ENCODE results near the gene SSB. TPM values are rescaled to one million over a fixed set of nuclear protein-coding genes. Genes with fewer than 3 reads are reported as not detected.

SSB gene
- total RNA-seq (2022): 98.0 and 113 TPM in 2 replicates
- Bru-seq, nascent RNA: percentile 93 among the genes with signal in this experiment
- BruChase-seq, experiment 1, labeled RNA remaining after a 6-hour chase: percentile 98 among the genes with signal in this experiment
- percentile 95 among the genes with signal in this experiment for BruChase-seq, experiment 2, labeled RNA remaining after a 2-hour chase
- long read RNA-seq, transcript SSB-201 (12 exons, 1,709 nt): major isoform, 211 of 257 reads
- long read RNA-seq, partial matches to known transcripts: 24 of 257 reads
- long read RNA-seq, other reads (novel, unspliced or antisense): 20 of 257 reads

DNA sequence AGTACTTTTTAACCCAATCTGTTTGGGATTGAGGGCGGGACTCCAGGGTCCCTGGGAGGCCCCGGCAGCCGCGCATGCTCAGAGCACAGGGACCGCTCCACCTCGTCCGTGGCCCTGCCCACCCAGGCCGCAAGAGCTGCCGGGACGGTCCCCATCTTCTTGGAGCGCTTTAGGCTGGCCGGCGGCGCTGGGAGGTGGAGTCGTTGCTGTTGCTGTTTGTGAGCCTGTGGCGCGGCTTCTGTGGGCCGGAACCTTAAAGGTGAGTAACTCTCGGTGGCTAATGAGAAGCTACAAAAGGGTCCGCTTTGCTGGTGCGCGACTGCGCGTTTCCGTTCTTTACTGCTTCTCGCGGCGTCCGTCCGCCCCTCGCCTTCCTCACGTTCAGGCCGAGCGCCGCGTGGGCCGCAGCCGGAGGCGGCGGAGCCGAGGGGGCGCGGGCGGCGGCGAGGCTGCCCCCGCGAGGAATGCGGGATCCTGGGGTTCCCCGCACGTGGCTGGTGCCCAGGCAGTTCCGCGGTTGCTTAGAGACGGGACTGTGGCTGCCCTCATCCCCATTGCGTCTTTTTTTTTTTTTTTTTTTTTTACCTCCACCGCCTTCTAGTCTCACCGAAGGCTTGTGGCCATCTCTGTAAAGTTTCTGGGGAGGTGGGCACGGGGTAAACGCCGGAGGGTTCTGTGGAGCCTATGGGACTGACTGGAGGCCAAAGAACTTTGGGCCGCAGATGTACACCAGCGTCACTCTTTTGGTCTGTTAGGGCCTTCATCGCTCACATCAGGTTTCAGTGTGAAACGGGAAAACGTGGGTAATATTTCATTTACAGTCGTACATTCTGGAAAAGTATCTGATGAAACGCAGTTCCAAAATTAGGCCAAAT, at the start of gene SSB:
Gene SSB (plus strand): TSS at position 154 of the 875 bp plus-strand sequence. CDS start 2,090 bp downstream, outside the sequence.
- BruUV-seq (replicated peaks): no TSS peak
- POLR2A ChIA-PET: interaction anchor here (0.6 to 2.6 kb wide), 15 partner anchors 9 to 225 kb away, joined by 3 to 22 read pairs (median 4); partner anchors contain the start of genes FASTKD1, KLHL23, METTL5 and UBR3
- CTCF ChIA-PET: interaction anchor here (0.5 to 0.7 kb wide), 2 partner anchors 28 to 60 kb away, joined by 3 to 4 read pairs; no protein-coding TSS in a partner anchor
- intact Hi-C loops (cut with micrococcal nuclease): loop anchor here (10.0 kb wide), 1 partner anchor 104 kb away; the partner anchor contains the start of genes CFAP210 and PHOSPHO2
- Mint-ChIP-seq H3K36me3 (ENCODE audit: insufficient read depth, unreplicated experiment) (peaks cover 36% of the 10 kb centered on the region), H3K4me1 (ENCODE audit: insufficient read depth, unreplicated experiment) (peaks cover 13% of the 10 kb centered on the region), H3K27me3 (ENCODE audit: insufficient read depth, unreplicated experiment) (no peaks in the 10 kb centered on the region), H3K4me3 (ENCODE audit: unreplicated experiment) (peak within 1 kb of the TSS; percentile 78), H3K27ac (ENCODE audit: low read depth, unreplicated experiment) (peak within 1 kb of the TSS; percentile 65), H3K9me3 (ENCODE audit: unreplicated experiment) (no peaks in the 10 kb centered on the region)
- no peak for TF ChIP-seq CTCF (IDR thresholded peaks at IDR 0.05; ENCODE audit: unreplicated experiment)
- DNase-seq (ENCODE audit: unreplicated experiment): peak; percentile 94

DNA sequence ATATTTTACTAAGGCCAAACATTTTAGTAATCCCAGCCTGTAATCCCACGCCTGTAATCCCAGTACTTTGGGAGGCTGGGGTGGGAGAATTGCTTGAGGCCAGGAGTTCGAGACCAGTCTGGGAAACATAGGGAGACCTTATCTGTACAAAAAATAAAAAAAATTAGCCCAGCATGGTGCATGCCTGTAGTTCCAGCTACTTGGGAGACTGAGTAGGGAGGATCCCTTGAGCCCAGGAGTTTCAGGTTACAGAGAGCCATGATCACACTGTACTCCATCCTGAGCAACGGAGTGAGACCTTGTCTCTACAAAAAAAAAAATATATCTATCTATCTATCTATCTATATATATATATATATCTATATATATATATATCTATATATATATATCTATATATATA, 45.9 kb upstream of the SSB start:
- Mint-ChIP-seq H3K4me1 (ENCODE audit: insufficient read depth, unreplicated experiment) (no peaks in the 10 kb centered on the region), H3K27ac (ENCODE audit: low read depth, unreplicated experiment) (no peak overlapping the region)

DNA sequence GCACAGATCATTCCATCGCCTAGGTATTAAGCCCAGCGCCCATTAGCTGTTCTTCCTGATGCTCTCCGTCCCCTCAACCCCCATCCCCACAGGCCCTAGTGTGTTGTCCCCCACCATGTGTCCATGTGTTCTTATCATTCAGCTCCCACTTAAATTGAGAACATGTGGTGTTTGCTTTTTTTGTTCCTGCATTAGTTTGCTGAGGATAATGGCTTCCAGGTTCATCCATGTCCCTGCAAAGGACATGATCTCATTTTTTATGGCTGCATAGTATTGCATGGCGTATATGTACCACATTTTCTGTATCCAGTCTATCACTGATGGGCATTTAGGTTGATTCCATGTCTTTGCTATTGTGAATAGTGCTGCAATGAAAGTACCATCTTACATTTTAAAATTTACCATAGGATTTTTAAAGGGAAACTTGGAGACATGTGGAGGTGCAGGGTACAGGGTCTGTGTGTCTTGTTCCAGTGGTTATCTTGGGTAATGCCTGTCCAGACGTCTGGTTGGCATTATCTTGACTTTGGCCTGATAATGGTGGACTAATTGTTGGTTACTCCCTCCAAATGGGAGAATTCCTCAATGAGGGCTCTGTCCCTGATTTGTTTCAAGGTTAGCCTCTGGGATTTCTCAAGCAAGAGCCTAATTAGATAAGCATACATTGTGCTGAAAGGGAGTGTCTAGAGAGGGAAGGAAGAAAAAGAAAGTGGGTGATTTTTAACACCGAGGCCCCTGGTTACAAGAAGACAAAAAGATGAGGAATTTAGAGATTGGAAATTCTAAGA, 43.4 kb upstream of the SSB start:
- CTCF ChIA-PET: interaction anchor here (0.6 to 0.9 kb wide), 2 partner anchors 10 to 227 kb away, joined by 3 read pairs; no protein-coding TSS in a partner anchor

More for the DNA sequence above, 45.9 kb upstream of the SSB start:
- ChIA-PET CTCF (interaction anchor here (1.1 kb wide), 1 partner anchor 15 kb away, joined by 4 read pairs; no protein-coding TSS in a partner anchor), POLR2A (interaction anchor here (0.7 kb wide), 1 partner anchor 169 kb away, joined by 3 read pairs; no protein-coding TSS in a partner anchor)
- BruUV-seq (replicated peaks): no TSS peak
- DNase-seq (ENCODE audit: unreplicated experiment): no peak
- no peak for TF ChIP-seq CTCF (IDR thresholded peaks at IDR 0.05; ENCODE audit: unreplicated experiment)
- Mint-ChIP-seq H3K9me3 (ENCODE audit: unreplicated experiment) (no peaks in the 10 kb centered on the region), H3K4me3 (ENCODE audit: unreplicated experiment) (no peak overlapping the region), H3K27me3 (ENCODE audit: insufficient read depth, unreplicated experiment) (no peaks in the 10 kb centered on the region), H3K36me3 (ENCODE audit: insufficient read depth, unreplicated experiment) (no peaks in the 10 kb centered on the region)
- intact Hi-C loops (cut with micrococcal nuclease): no loop called here

More for the DNA sequence above, 43.4 kb upstream of the SSB start:
- H3K27me3 Mint-ChIP-seq (ENCODE audit: insufficient read depth, unreplicated experiment): no peaks in the 10 kb centered on the region
- H3K36me3 Mint-ChIP-seq (ENCODE audit: insufficient read depth, unreplicated experiment): no peaks in the 10 kb centered on the region
- TF ChIP-seq CTCF (IDR thresholded peaks at IDR 0.05; ENCODE audit: unreplicated experiment): no peak
- POLR2A ChIA-PET: interaction anchor here (0.5 kb wide), 1 partner anchor 57 kb away, joined by 3 read pairs; no protein-coding TSS in a partner anchor
- intact Hi-C loops (cut with micrococcal nuclease): no loop called here
- H3K4me3 Mint-ChIP-seq (ENCODE audit: unreplicated experiment): no peak overlapping the region
- BruUV-seq (replicated peaks): no TSS peak
- no peak for DNase-seq (ENCODE audit: unreplicated experiment)
- no peaks in the 10 kb centered on the region for H3K4me1 Mint-ChIP-seq (ENCODE audit: insufficient read depth, unreplicated experiment)
- no peak overlapping the region for H3K27ac Mint-ChIP-seq (ENCODE audit: low read depth, unreplicated experiment)
- no peaks in the 10 kb centered on the region for H3K9me3 Mint-ChIP-seq (ENCODE audit: unreplicated experiment)

All from MCF 10A (cell line).